Hepatocyte (in vitro differentiated cells): ENCODE measurements around the gene SET.

Experiments used
- CTCF ChIP-seq: fragments of 200-600 bp; sonication (generic); IDR thresholded peaks from 2 replicates; pipeline ENCODE4 v1.5.1; 2016; ENCODE audit warnings: antibody characterized with exemption, mild to moderate bottlenecking; ENCODE audit not compliant: poor library complexity
- EZH2 ChIP-seq: fragments of 200-600 bp; sonication (generic); IDR thresholded peaks from 2 replicates; pipeline ENCODE4 v1.6.1; 2016; ENCODE audit warnings: antibody characterized with exemption, mild to moderate bottlenecking, borderline replicate concordance
- EZH2phosphoT487 ChIP-seq: fragments of 200-600 bp; sonication (generic); IDR thresholded peaks from one replicate; pipeline ENCODE4 v1.6.1; 2018; ENCODE audit warnings: antibody characterized with exemption, mild to moderate bottlenecking, low read depth, moderate library complexity; ENCODE audit not compliant: unreplicated experiment, severe bottlenecking

GRCh38 chr9:128714586-128715435 lies 25.8 kb downstream of the SET start:
- TF ChIP-seq CTCF (no peak), EZH2 (no peak), EZH2phosphoT487 (no peak)
